ENCODE results near the gene SCNN1A. TPM values are rescaled to one million over a fixed set of nuclear protein-coding genes. Genes with fewer than 3 reads are reported as not detected.

The SCNN1A gene
- total and polyA plus RNA-seq, 8 donors: 16.6 to 486 (median 166) TPM

DNA sequence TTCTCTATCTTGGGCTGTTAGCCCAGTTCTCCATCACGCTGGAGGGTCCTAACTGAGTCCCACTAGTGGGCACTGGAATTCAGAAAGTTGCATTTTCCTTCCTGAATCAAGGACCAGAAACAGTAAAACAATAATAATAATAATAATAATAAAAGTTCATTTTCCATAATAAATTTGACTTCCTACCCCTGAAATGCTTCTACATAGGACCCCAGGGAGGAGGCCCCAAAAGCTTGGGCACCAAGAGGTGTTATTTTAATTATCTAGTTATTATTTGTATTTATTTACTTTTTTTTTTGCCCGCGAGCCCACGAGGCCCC lies 12.4 kb downstream of the SCNN1A start:
- Histone ChIP-seq H3K4me1 (peaks cover 24 to 55% (median 45%) of the 10 kb centered on the region in 4 donors), H3K27ac (peak overlapping the region; percentile 90 to 98 (median 94)), H3K27me3 (no peaks in the 10 kb centered on the region), H3K36me3 (peaks cover 0 to 20% (median 10%) of the 10 kb centered on the region in 4 donors), H3K4me3 (peak overlapping the region; percentile 44 to 59 (median 56)), H3K9me3 (no peaks in the 10 kb centered on the region)
- intact Hi-C loops (cut with DNase I; ENCODE audit: low total_unique reads): no loop called here
- DNase-seq: no peak
- no peak for TF ChIP-seq POLR2A (IDR thresholded peaks at IDR 0.05)
- TF ChIP-seq, protein P1, sequence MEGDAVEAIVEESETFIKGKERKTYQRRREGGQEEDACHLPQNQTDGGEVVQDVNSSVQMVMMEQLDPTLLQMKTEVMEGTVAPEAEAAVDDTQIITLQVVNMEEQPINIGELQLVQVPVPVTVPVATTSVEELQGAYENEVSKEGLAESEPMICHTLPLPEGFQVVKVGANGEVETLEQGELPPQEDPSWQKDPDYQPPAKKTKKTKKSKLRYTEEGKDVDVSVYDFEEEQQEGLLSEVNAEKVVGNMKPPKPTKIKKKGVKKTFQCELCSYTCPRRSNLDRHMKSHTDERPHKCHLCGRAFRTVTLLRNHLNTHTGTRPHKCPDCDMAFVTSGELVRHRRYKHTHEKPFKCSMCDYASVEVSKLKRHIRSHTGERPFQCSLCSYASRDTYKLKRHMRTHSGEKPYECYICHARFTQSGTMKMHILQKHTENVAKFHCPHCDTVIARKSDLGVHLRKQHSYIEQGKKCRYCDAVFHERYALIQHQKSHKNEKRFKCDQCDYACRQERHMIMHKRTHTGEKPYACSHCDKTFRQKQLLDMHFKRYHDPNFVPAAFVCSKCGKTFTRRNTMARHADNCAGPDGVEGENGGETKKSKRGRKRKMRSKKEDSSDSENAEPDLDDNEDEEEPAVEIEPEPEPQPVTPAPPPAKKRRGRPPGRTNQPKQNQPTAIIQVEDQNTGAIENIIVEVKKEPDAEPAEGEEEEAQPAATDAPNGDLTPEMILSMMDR (IDR thresholded peaks at IDR 0.05): no peak
- no peak for TF ChIP-seq POLR2AphosphoS5 (IDR thresholded peaks at IDR 0.05)
- TF ChIP-seq EP300 (IDR thresholded peaks at IDR 0.05): no peak
- 14 to 23% (median 15%) methylated on average over 4 of the region's 4 CpGs for WGBS, 5 donors

DNA sequence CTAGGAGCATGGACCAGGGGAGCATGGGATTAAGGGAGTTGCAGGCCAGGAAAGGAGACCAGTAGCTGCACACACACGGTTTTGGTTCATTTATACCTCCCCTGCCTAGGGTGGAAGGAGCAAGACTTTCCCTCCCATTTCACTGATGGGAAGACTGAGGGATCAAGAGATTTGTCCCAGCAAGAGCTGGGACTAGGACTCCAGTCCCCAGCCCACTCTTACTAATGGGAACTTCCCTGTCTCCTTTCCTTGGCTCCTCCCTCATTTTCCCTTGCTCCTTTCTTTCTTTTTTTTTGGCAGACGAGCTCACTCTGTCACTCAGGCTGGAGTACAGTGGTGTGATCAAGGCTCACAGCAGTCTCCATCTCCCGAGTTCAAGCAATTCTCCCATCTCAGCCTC lies 13.0 kb downstream of the SCNN1A start:
- Histone ChIP-seq H3K36me3 (peaks cover 0 to 25% (median 13%) of the 10 kb centered on the region in 4 donors), H3K27me3 (no peaks in the 10 kb centered on the region), H3K4me3 (no peak overlapping the region), H3K4me1 (peaks cover 24 to 50% (median 45%) of the 10 kb centered on the region in 4 donors), H3K27ac (peak overlapping the region; percentile 65 to 94 (median 93)), H3K9me3 (no peaks in the 10 kb centered on the region)
- DNase-seq: no peak
- WGBS, 5 donors: 41 to 64% (median 52%) methylated on average over 3 of the region's 3 CpGs
- no peak for TF ChIP-seq EP300 (IDR thresholded peaks at IDR 0.05)
- TF ChIP-seq, protein P1 (IDR thresholded peaks at IDR 0.05): no peak
- no peak for TF ChIP-seq POLR2AphosphoS5 (IDR thresholded peaks at IDR 0.05)
- TF ChIP-seq POLR2A (IDR thresholded peaks at IDR 0.05): no peak
- intact Hi-C loops (cut with DNase I; ENCODE audit: low total_unique reads): no loop called here

DNA sequence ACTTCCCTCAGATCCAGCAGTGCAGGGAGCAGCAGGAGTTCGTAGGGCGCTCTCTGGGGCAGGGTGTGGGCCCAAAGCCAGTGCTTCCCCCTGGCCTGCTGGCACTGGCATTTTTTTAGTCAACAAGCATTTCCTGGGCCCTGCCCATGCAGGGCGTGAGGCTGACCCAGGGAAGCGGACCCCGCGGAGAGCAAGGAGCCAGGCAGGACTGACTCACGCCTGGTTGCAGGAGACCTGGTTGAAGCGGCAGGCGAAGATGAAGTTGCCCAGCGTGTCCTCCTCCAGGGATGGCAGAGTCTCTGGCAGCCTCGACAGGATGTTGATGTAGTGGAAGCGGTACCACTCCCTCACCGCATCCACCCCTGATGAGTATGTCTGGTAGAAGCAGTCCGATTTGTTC lies 13.5 kb downstream of the SCNN1A start:
- peaks cover 0 to 30% (median 15%) of the 10 kb centered on the region in 4 donors for H3K36me3 ChIP-seq
- no peaks in the 10 kb centered on the region for H3K27me3 ChIP-seq
- H3K27ac ChIP-seq: peak overlapping the region; percentile 65 to 94 (median 93)
- peaks cover 24 to 49% (median 44%) of the 10 kb centered on the region in 4 donors for H3K4me1 ChIP-seq
- intact Hi-C loops (cut with DNase I; ENCODE audit: low total_unique reads): no loop called here
- H3K4me3 ChIP-seq: no peak overlapping the region
- WGBS, 5 donors: 37 to 59% (median 53%) methylated on average over 12 to 14 of the region's 14 CpGs
- H3K9me3 ChIP-seq: no peaks in the 10 kb centered on the region
- TF ChIP-seq EP300 (IDR thresholded peaks at IDR 0.05): no peak
- peak in 2 of 3 donors; percentile 61 to 81 for TF ChIP-seq POLR2AphosphoS5 (IDR thresholded peaks at IDR 0.05)
- DNase-seq: peak; percentile 78 to 79

DNA sequence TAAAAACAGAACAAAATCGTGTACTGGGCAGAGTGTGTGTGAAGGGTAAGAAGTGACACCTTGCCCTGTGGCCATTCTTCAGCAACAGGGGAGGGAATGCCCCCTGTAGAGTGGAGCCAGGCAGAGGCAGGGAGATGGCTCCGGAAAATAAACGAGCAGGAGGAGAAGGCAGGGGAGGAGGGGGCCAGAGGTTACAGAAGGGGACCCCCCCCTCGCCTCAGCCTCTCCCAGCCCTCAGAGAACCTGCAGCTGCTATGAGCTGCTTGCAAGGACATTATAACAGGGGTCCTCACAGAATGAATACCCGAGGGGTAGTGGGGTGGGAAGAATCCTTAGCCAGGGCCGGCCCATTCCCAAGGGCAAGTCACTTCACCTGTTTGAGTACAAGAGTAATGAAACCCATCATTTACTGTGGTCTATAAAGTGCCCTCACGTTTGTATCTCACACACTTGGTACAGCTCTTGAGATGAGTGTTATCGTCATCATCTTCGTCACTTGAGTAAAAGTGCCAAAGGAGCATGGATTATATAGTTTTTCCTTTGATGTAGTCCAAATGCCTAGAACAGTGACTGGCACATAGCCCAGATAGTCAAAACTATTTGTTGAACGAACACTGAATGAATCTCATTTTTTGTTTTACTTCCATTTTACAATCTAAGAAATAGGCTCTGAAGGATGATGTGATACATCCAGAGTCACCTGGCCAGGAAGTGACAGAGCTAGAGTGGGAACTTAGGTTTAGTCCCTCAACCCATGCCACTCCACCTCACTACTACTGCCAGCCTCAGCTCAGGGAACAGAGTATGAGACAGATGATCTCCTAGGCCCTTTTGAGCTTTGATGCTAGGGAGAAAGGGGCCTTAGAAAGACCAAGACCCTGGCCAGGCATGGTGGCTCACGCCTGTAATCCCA lies 14.5 kb downstream of the SCNN1A start:
- Histone ChIP-seq H3K9me3 (no peaks in the 10 kb centered on the region), H3K36me3 (peaks cover 0 to 40% (median 21%) of the 10 kb centered on the region in 4 donors), H3K4me3 (no peak overlapping the region), H3K27ac (peak overlapping the region; percentile 6 to 94 (median 90)), H3K27me3 (no peaks in the 10 kb centered on the region), H3K4me1 (peaks cover 24 to 52% (median 45%) of the 10 kb centered on the region in 4 donors)
- DNase-seq: no peak
- intact Hi-C loops (cut with DNase I; ENCODE audit: low total_unique reads): no loop called here
- TF ChIP-seq POLR2AphosphoS5 (IDR thresholded peaks at IDR 0.05) (no peak), EP300 (IDR thresholded peaks at IDR 0.05) (no peak), POLR2A (IDR thresholded peaks at IDR 0.05) (no peak)
- TF ChIP-seq, protein P1 (IDR thresholded peaks at IDR 0.05): no peak
- 50 to 63% (median 56%) methylated on average over 11 of the region's 11 CpGs for WGBS, 5 donors
